Measurements from ENCODE around the gene METTL2A.
"Not testable (repeated sequence)": the region's sequence is repeated elsewhere in the genome, so short reads cannot be mapped to it uniquely, and the experiment has no call there.

The METTL2A gene

GRCh38 chr17:62473030-62473982 lies 49.6 kb downstream of the METTL2A start:
- not testable (repeated sequence) for DNase-seq

DNA sequence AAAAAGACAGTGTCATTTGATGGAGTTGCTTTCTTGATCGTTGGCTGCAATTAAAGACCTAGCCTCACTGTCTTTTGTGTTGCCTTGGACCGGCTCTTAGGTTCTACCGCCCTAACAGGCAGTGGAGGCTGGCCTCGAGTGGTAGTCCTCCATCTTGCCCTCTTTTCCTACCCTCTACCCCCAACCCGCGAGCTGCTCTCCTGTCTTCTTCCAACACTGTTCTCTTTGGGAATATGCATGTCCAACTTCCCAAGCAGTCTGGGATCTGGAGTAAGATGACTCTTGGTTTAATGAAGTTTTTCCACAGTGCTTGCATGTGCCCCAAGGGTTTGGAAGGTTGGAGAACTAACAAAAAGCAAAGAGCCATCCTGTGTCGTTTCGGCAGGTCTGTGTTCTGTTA lies 53.4 kb downstream of the METTL2A start:
- not testable (repeated sequence) for DNase-seq

DNA sequence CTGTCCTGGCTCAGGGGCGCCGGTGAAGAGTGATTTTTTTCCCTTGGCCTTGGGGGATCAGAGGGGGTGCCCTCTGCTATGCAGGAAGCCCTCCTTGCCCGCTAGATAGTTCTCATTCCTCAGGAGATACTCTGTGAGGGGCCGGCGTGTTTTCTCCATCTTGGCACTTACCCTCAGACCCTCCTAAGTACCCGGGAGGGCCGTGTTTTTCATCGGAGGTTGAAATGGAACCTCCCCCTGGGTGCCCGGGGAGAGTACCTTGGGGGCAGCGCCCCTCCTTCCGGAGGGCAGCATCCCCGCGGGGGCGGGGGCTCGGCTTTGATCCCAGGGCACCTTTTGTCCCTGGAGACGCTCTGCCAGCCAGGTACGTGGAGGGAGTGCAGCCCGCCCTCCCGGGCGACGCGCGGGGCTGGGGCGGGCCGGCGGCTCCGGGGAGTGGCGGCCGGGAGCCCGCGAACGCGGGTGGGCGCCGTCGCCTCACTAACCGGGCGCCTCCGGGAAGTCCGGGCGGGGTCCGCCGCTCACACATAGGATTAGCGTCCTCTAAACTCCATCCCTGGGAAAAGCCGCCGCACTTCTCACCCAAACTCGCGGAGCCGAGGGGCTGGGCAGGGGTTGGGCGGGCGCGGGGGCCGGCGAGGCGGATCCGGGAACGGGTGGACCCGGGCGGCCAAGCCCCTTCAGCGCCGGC lies 54.2 kb downstream of the METTL2A start:
- peak; percentile 35 for DNase-seq

DNA sequence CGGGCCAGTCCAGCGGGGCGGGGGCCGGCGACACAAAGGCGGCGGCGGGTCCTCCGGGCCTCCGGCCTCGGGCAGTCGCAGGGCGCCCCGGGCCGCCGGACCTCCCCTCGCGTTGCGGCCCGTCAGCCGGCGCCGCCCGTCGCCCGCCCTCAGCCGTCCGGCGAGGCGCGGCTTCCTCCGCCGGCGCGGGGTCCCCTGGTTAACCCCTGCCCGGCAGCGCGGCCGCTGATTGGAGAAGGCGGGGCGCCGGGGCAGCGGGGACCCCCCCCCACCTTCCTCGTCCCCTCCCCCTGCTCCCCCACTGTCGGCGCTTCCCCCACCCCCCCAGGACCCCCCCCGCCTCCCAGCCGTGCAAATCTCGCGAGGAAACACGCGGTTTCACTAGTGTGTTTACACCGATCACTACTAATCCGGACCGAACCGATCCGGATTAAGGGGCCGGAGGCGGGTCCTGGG lies 54.8 kb downstream of the METTL2A start, which contains the start of gene TLK2:
TLK2 (plus strand) TSS at position 402 of the 456 bp plus-strand sequence. CDS start 2,301 bp downstream, outside the sequence.
- DNase-seq: peak; percentile 77

DNA sequence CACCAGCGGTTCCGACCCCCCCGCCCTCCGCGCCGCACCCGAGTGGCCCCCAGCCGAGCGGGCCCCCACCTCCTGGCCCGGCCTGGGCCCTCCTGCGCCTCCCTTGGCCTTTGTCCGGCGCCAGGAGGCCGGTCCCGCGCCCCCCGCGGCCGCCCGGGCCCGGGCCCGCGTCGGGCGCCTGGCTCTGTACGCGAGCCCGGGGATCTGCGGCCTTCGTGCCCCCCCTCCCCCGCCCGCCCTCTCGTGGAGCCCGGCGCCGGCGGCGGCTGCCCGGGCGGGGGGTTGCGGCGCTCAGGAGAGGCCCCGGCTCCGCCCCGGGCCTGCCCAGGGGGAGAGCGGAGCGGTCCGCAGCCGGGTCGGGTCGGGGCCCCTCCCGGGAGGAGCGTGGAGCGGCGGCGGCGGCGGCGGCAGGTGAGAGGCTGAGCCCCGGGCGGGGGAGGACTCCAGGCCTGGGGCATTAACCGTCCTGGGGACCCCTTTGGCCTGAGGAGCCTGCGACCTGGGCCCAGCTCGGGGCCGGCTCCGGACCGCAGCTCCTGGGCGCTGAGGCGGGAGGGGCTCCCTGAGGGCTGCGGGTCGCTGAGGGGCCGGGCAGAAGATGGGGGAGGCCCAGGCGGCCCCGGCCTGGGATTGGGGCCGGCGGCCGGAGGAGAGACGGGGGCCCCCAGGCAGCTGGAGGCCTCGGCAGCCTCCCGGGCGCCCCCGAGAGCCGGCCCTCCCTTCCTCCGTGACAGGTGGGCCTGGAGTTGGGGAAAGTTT lies 55.4 kb downstream of the METTL2A start:
- peak; percentile 48 for DNase-seq

GRCh38 chr17:62479639-62480258 lies 56.1 kb downstream of the METTL2A start:
- DNase-seq: peak; percentile 13

GRCh38 chr17:62482553-62482952 lies 58.9 kb downstream of the METTL2A start:
- not testable (repeated sequence) for DNase-seq

DNA sequence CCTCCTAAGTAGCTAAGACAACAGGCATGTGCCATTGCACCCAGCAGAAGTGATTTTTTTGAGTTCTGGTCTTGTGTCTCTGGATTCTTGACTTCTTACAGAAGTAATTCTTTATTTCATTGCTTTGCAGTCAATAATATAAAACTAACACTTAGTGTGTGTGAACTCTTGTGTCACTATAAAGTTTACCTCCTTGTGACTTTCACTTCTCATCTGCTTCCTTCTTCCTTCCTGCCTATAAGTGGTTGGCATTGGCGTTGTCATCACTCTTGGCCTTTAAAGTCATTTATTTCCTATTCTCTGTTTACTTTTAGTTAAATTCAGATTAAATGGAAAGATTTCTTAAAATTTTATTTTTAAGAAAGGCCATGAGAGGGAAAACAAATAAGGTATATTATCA lies 67.3 kb downstream of the METTL2A start:
- not testable (repeated sequence) for DNase-seq

DNA sequence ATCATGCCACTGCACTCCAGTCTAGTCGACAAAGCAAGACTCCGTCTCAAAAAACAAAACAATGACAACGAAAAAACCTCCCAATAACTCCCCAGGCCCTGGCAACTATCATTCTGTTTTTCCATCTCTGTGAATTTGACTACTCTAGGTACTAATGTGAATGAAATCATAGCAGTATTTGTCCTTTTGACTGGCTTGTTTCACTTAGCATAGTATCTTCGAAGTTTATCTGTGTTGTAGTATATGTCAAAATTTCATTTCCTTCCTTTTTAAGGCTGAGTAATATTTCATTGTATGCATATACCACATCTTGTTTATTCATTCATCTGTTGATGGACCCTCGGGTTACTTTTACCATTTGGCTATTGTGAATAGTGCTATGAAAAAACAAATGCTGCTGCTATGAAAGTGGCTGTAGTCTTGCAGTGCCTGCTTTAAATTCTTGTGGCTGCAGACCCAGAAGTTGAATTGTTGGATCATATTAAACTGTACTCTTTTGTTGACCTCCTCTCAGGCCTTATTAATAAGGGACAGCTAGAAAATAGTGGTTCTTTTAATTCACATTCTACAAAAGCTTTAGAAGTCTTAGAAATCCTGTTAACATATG lies 69.5 kb downstream of the METTL2A start:
- DNase-seq: not testable (repeated sequence)

DNA sequence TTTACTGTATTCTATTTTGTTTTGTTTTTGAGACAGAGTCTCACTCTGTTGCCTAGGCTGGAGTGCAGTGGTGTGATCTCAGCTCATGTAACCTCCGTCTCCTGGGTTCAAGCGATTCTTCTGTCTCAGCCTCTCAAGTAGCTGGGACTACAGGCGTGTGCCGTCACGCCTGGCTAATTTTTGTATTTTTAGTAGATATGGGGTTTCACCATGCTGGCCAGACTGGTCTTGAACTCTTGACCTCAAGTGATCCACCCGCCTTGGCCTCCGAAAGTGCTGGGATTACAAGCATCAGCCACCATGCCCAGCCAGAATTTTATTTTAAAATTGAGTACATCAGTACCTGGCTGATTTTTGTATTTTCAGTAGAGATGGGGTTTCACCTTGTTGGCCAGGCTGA lies 70.4 kb downstream of the METTL2A start:
- DNase-seq: not testable (repeated sequence)

- not testable (repeated sequence) for DNase-seq
Measured at GRCh38 chr17:62496344-62496743, 72.6 kb downstream of the METTL2A start.

GRCh38 chr17:62498796-62499195 lies 75.1 kb downstream of the METTL2A start:
- DNase-seq: not testable (repeated sequence)
